ELR (cell line): ENCODE measurements around the gene PIGL.
"Not testable (repeated sequence)": the region's sequence is repeated elsewhere in the genome, so short reads cannot be mapped to it uniquely, and the experiment has no call there.

Source experiments
- DNase-seq: peaks from one replicate; pipeline ENCODE4 v3.0.0-alpha.2; 2015; ENCODE audit warnings: low read depth

PIGL gene

GRCh38 chr17:16217002-16217635 is at the start of gene PIGL:
TSS of gene PIGL (plus strand) at chr17:16217210. CDS start at chr17:16217227, 17 bp downstream.
- DNase-seq, result peak; percentile 96

- no peak for DNase-seq
Observed at GRCh38 chr17:16171613-16172012, 45.4 kb upstream of the PIGL start.

- DNase-seq, result peak; percentile 76
Observed at GRCh38 chr17:16178836-16179235, 38.2 kb upstream of the PIGL start.

GRCh38 chr17:16181581-16181980 is 35.4 kb upstream of the PIGL start:
- DNase-seq, result no peak

GRCh38 chr17:16187642-16188041 is 29.4 kb upstream of the PIGL start:
- no peak for DNase-seq

- no peak for DNase-seq
Observed at GRCh38 chr17:16189791-16190348, 27.1 kb upstream of the PIGL start.

GRCh38 chr17:16190703-16191360 is 26.2 kb upstream of the PIGL start:
- DNase-seq, result no peak

GRCh38 chr17:16191604-16192003 is 25.4 kb upstream of the PIGL start:
- DNase-seq, result no peak

GRCh38 chr17:16194307-16194835 is 22.6 kb upstream of the PIGL start:
- DNase-seq, result not testable (repeated sequence)

GRCh38 chr17:16197276-16197675 is 19.7 kb upstream of the PIGL start:
- no peak for DNase-seq

- DNase-seq, result no peak
Observed at GRCh38 chr17:16199093-16199492, 17.9 kb upstream of the PIGL start.

- DNase-seq, result not testable (repeated sequence)
Observed at GRCh38 chr17:16201693-16202131, 15.3 kb upstream of the PIGL start.

- not testable (repeated sequence) for DNase-seq
Observed at GRCh38 chr17:16202554-16203500, 14.2 kb upstream of the PIGL start.

- not testable (repeated sequence) for DNase-seq
Observed at GRCh38 chr17:16204763-16205162, 12.2 kb upstream of the PIGL start.

- DNase-seq, result no peak
Observed at GRCh38 chr17:16211590-16211989, 5.4 kb upstream of the PIGL start.

- no peak for DNase-seq
Observed at GRCh38 chr17:16212793-16213192, 4.2 kb upstream of the PIGL start.

GRCh38 chr17:16214190-16215001 is 2.6 kb upstream of the PIGL start:
- no peak for DNase-seq

GRCh38 chr17:16215002-16215272 is 2.1 kb upstream of the PIGL start:
- peak; percentile 65 for DNase-seq

- peak; percentile 96 for DNase-seq
Observed at GRCh38 chr17:16215273-16215964, 1.6 kb upstream of the PIGL start, which contains the start of gene NCOR1. TSS of gene NCOR1 (minus strand) at chr17:16215534. CDS start at chr17:16194569, 20,965 bp downstream.

- no peak for DNase-seq
Observed at GRCh38 chr17:16215965-16216316, 1.1 kb upstream of the PIGL start.
